ENCODE measurements around the gene PRRT1. TPM values are rescaled to one million over a fixed set of nuclear protein-coding genes. Genes with fewer than 3 reads are reported as not detected.
"Not testable (repeated sequence)": the region's sequence is repeated elsewhere in the genome, so short reads cannot be mapped to it uniquely, and the experiment has no call there.

Gene PRRT1
- total RNA-seq, 1 donor from 2014 or later: 3.1 TPM

DNA sequence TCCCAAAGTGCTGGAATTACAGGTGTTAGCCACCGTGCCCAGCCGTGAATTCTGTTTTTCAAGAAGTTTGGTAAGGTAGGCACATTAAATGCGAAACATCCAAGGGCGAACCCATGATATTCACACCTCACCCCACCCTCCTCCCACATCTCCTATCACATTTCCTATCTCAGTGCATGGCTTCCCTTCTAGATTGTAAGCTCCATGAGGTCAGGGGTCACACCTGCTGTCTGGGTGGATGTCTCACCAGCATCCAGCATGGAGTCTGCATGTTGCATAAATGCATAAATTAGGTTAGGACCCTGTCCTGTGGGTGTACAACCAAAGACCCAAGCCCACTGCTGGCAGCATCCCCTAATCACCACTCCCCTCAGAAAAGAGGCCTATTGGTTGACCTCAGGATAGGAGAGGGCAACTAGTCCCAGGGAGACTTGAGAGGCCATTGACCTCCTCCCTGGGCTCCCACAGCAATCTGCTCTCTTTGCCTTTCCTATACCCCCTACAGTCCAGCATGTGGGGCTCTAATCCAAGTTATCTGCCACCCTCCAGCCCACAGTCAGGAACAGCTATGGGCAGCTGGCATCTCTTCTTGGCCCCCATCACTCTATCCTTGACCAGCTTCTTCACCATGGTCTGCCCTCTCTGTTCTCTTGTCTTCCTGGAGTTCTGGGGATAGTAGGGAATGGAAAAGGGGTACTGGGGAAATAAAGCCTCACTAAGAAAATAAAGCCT lies 4.2 kb downstream of the PRRT1 start:
- TF ChIP-seq, protein P1, sequence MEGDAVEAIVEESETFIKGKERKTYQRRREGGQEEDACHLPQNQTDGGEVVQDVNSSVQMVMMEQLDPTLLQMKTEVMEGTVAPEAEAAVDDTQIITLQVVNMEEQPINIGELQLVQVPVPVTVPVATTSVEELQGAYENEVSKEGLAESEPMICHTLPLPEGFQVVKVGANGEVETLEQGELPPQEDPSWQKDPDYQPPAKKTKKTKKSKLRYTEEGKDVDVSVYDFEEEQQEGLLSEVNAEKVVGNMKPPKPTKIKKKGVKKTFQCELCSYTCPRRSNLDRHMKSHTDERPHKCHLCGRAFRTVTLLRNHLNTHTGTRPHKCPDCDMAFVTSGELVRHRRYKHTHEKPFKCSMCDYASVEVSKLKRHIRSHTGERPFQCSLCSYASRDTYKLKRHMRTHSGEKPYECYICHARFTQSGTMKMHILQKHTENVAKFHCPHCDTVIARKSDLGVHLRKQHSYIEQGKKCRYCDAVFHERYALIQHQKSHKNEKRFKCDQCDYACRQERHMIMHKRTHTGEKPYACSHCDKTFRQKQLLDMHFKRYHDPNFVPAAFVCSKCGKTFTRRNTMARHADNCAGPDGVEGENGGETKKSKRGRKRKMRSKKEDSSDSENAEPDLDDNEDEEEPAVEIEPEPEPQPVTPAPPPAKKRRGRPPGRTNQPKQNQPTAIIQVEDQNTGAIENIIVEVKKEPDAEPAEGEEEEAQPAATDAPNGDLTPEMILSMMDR (conservative IDR thresholded peaks at IDR 0.05): no peak
- Mint-ChIP-seq H3K36me3 (ENCODE audit: low read depth) (peaks cover 3% of the 10 kb centered on the region), H3K27ac (ENCODE audit: unreplicated experiment) (peak overlapping the region; percentile 31), H3K4me3 (no peak overlapping the region), H3K27me3 (ENCODE audit: low read depth) (no peaks in the 10 kb centered on the region), H3K9me3 (no peaks in the 10 kb centered on the region), H3K4me1 (peaks cover 29% of the 10 kb centered on the region)
- no peak for DNase-seq (ENCODE audit: low read depth, low spot score)

DNA sequence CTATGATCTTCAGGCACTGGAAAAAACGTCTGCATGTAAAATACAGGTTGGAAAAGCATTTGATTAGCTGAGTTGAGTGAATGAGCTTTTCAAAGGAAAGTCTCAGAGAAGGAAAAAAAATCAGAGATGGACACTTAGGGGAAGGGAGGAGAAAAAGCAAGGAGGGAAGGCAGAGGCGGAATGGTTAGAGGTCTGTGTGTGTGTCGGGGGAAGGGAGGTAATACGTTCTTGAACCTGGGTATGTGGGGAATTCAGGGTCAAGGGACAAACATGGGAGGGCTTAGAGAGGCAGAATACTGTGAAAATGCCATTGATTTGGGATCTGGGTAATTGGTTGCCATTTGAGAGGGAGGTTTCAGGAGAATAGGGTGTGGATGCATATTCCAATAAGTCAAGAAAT lies 5.1 kb downstream of the PRRT1 start:
- Mint-ChIP-seq H3K4me1 (peaks cover 21% of the 10 kb centered on the region), H3K4me3 (no peak overlapping the region), H3K9me3 (no peaks in the 10 kb centered on the region), H3K36me3 (ENCODE audit: low read depth) (peaks cover 3% of the 10 kb centered on the region), H3K27me3 (ENCODE audit: low read depth) (no peaks in the 10 kb centered on the region), H3K27ac (ENCODE audit: unreplicated experiment) (no peak overlapping the region)
- DNase-seq (ENCODE audit: low read depth, low spot score): no peak
- TF ChIP-seq, protein P1 (conservative IDR thresholded peaks at IDR 0.05): no peak

DNA sequence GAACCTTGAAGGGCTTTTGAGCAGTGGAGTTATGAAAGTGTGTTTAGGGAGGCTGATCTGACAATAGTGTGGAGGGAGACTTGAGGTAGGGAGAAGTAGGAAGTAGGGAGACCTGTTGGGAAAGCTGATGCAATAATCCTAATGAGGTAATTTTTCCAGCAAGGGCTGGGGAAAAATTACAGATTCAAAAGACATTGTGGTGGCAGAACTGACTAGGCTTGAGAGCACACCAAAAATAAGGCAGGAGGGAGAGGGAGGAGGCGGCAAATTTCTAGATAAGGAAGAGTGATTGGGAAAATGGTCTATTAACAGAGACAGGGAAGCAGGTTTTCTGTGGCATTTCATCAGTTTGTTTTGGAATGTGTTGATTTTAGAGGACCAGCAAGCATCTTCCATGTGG lies 5.5 kb downstream of the PRRT1 start:
- Mint-ChIP-seq H3K4me3 (no peak overlapping the region), H3K27ac (ENCODE audit: unreplicated experiment) (no peak overlapping the region), H3K36me3 (ENCODE audit: low read depth) (peaks cover 3% of the 10 kb centered on the region), H3K9me3 (no peaks in the 10 kb centered on the region), H3K4me1 (peaks cover 19% of the 10 kb centered on the region), H3K27me3 (ENCODE audit: low read depth) (no peaks in the 10 kb centered on the region)
- DNase-seq (ENCODE audit: low read depth, low spot score): no peak
- TF ChIP-seq, protein P1 (conservative IDR thresholded peaks at IDR 0.05): no peak

DNA sequence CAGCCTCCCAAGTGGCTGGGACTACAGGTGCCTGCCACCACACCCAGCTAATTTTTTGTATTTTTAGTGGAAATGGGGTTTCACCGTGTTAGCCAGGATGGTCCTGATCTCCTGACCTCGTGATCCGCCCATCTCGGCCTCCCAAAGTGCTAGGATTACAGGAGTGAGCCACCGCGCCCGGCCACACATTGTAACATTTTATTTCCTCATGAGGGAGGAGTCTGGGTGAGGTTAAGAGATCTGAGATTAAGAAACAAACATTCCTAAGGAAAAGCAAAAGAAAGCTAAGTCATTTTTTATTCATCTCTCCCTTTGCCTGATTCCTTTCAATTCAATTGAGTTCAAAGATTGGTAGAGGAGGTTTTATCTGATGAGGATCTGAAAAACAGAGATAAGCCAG lies 7.5 kb downstream of the PRRT1 start:
- not testable (repeated sequence) for DNase-seq (ENCODE audit: low read depth, low spot score); H3K4me3 Mint-ChIP-seq; H3K36me3 Mint-ChIP-seq (ENCODE audit: low read depth); H3K9me3 Mint-ChIP-seq; H3K27me3 Mint-ChIP-seq (ENCODE audit: low read depth); H3K27ac Mint-ChIP-seq (ENCODE audit: unreplicated experiment)
- H3K4me1 Mint-ChIP-seq: peaks cover 14% of the 10 kb centered on the region

DNA sequence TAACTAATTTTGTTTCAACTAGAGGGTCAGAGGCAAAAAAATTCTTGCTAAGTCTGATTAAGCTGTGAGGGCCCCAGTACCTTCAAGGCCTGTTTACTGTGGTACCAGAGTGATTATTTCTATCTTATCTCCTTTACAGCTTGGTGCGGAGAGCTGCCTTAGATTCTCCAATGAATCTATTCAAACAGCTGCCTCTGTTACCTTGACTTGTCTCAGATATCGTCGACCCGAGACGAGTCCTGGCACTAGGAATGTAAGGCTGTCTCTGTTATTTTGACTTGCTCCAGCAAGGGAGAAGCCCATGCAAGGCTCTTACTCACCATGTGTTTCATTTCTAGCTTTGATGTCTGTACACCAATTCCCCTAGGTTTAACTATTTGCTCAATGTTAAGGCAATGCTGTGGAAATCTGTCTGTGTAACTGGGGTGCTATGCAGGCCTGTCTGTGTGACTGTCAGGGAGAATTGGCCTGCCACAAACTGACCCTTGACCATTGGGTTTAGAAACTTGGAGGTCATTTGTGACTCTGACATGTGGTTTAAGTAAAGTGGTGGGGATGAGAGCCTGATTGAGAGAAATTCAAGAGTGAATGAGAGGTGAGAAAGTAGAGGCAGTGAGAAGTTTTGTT lies 11.2 kb downstream of the PRRT1 start:
- no peak overlapping the region for H3K4me3 Mint-ChIP-seq
- no peaks in the 10 kb centered on the region for H3K36me3 Mint-ChIP-seq (ENCODE audit: low read depth)
- peaks cover under 1% of the 10 kb centered on the region for H3K27me3 Mint-ChIP-seq (ENCODE audit: low read depth)
- no peaks in the 10 kb centered on the region for H3K9me3 Mint-ChIP-seq
- H3K4me1 Mint-ChIP-seq: no peaks in the 10 kb centered on the region
- DNase-seq (ENCODE audit: low read depth, low spot score): no peak
- TF ChIP-seq, protein P1 (conservative IDR thresholded peaks at IDR 0.05): no peak
- H3K27ac Mint-ChIP-seq (ENCODE audit: unreplicated experiment): no peak overlapping the region

- no peak overlapping the region for H3K27ac Mint-ChIP-seq (ENCODE audit: unreplicated experiment)
- TF ChIP-seq, protein P1 (conservative IDR thresholded peaks at IDR 0.05): no peak
- DNase-seq (ENCODE audit: low read depth, low spot score): no peak
- H3K36me3 Mint-ChIP-seq (ENCODE audit: low read depth): no peaks in the 10 kb centered on the region
- no peaks in the 10 kb centered on the region for H3K4me1 Mint-ChIP-seq
- no peaks in the 10 kb centered on the region for H3K9me3 Mint-ChIP-seq
- no peak overlapping the region for H3K4me3 Mint-ChIP-seq
- H3K27me3 Mint-ChIP-seq (ENCODE audit: low read depth): peaks cover 4% of the 10 kb centered on the region
These were observed 12.1 kb downstream of the PRRT1 start for GRCh38 chr6:32139590-32139989.

Measured in neural crest cell (in vitro differentiated cells).